ENCODE results near the gene PIP5K1B. TPM values are rescaled to one million over a fixed set of nuclear protein-coding genes. Genes with fewer than 3 reads are reported as not detected.

Gene PIP5K1B
- total RNA-seq, 6 donors from 2014 or later, result 22.4 to 76.8 (median 47.2) TPM

DNA sequence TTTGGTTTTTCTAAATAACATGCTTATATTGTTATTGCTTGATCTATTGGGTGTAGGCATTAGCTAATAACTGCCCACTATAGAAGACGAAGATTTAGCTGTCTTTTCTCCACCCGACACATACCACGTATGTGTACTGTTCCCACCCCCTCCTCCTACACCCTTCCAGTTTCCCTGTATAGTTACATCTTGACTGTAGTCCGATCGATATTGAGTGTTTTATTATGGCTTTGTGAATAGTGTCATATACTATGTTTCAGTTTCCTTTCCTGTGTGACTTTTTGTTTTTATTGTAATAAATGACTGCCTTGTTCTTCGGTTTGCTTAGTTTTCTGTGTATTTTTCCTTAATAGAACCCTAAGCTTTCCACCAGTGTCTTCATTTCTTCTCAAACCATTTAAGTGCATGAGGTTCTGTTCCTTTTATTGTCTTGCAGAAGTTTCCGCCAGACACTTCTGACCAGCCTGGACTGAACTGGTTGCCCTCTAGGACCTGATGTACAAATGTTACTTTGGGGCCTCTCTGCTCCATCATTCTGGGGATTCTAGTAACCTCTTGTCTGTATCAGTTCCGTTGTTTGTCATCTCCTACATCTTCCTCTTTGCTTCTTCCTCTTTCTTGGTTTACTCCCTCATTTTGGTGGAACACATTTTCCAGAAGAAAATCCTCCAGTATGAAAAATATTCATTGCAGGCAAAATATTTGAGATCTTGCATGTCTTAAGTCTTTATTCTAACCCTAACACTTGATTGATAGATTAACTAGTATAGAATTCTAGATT lies 247.0 kb downstream of the PIP5K1B start:
- Histone ChIP-seq H3K36me3 (peaks cover 0 to 8% (median 1%) of the 10 kb centered on the region in 4 donors), H3K27ac (peak overlapping the region in 1 of 4 donors; percentile 8), H3K27me3 (no peaks in the 10 kb centered on the region), H3K4me3 (no peak overlapping the region), H3K4me1 (peaks cover 0 to 6% (median 2%) of the 10 kb centered on the region in 4 donors), H3K9me3 (no peaks in the 10 kb centered on the region)
- TF ChIP-seq POLR2AphosphoS5 (IDR thresholded peaks at IDR 0.05) (no peak), POLR2A (IDR thresholded peaks at IDR 0.05) (no peak), EP300 (IDR thresholded peaks at IDR 0.05) (no peak)
- TF ChIP-seq, protein P1, sequence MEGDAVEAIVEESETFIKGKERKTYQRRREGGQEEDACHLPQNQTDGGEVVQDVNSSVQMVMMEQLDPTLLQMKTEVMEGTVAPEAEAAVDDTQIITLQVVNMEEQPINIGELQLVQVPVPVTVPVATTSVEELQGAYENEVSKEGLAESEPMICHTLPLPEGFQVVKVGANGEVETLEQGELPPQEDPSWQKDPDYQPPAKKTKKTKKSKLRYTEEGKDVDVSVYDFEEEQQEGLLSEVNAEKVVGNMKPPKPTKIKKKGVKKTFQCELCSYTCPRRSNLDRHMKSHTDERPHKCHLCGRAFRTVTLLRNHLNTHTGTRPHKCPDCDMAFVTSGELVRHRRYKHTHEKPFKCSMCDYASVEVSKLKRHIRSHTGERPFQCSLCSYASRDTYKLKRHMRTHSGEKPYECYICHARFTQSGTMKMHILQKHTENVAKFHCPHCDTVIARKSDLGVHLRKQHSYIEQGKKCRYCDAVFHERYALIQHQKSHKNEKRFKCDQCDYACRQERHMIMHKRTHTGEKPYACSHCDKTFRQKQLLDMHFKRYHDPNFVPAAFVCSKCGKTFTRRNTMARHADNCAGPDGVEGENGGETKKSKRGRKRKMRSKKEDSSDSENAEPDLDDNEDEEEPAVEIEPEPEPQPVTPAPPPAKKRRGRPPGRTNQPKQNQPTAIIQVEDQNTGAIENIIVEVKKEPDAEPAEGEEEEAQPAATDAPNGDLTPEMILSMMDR (IDR thresholded peaks at IDR 0.05), result no peak
- ATAC-seq (ENCODE audit: low FRiP score in 2 of 2) (peak in 1 of 2 donors; percentile 75), DNase-seq (no peak)
- WGBS, 2 donors, result 76 to 80% methylated on average over 8 of the region's 8 CpGs

DNA sequence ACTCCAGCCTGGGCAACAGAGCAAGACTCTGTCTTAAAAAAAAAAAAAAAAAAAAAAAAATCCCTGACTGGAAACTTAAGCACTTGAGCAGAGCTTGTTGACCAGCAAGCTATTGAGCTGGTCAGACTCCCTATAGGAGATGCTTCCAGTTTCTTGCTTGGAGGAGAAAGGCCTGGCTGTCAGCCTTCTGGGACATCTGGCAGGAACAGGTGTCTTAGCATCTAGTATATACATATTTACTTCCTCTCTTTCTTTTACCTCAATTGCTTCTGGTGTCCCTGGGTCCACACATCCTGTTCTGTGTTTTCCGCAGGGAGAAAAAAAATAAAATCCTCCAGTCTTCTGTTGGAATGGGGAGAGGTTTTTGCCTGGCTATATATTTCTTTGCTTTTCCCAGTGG lies 248.7 kb downstream of the PIP5K1B start:
- H3K27ac ChIP-seq, result no peak overlapping the region
- WGBS, 2 donors, result 79 to 83% methylated on average over 1 of the region's 1 CpG
- peaks cover 0 to 6% (median 2%) of the 10 kb centered on the region in 4 donors for H3K4me1 ChIP-seq
- DNase-seq (no peak), ATAC-seq (ENCODE audit: low FRiP score in 2 of 2) (no peak)
- TF ChIP-seq EP300 (IDR thresholded peaks at IDR 0.05), result no peak
- TF ChIP-seq, protein P1 (IDR thresholded peaks at IDR 0.05), result no peak
- TF ChIP-seq POLR2AphosphoS5 (IDR thresholded peaks at IDR 0.05), result no peak
- no peaks in the 10 kb centered on the region for H3K27me3 ChIP-seq
- no peak overlapping the region for H3K4me3 ChIP-seq
- no peaks in the 10 kb centered on the region for H3K9me3 ChIP-seq
- H3K36me3 ChIP-seq, result peaks cover 0 to 6% (median 1%) of the 10 kb centered on the region in 4 donors

DNA sequence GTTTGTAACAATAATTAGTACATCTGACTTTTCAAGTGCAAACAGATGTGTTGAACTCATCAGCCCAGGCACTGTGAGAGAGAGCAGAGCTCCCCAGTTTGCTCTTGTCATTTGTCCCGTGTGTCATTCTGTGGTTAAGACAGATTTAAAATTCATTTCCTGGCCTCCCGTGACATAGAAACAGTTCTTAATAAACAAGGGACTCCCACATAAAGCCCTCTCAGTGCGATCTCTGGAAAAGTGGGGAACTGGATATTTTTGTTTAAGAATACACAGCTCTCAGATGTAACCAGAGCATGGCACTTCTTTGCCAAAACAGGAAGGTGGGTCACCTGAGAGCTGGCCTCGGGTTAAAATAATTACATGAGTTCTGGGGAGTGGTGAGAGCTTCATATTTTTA lies 250.3 kb downstream of the PIP5K1B start:
- peaks cover 0 to 6% (median 0%) of the 10 kb centered on the region in 4 donors for H3K4me1 ChIP-seq
- 31 to 43% methylated on average over 4 of the region's 4 CpGs for WGBS, 2 donors
- DNase-seq, result no peak
- TF ChIP-seq POLR2A (IDR thresholded peaks at IDR 0.05), result no peak
- TF ChIP-seq POLR2AphosphoS5 (IDR thresholded peaks at IDR 0.05), result no peak
- no peak for TF ChIP-seq EP300 (IDR thresholded peaks at IDR 0.05)
- no peaks in the 10 kb centered on the region for H3K27me3 ChIP-seq
- peaks cover 0 to 6% (median 1%) of the 10 kb centered on the region in 4 donors for H3K36me3 ChIP-seq
- no peaks in the 10 kb centered on the region for H3K9me3 ChIP-seq
- no peak overlapping the region for H3K4me3 ChIP-seq
- H3K27ac ChIP-seq, result no peak overlapping the region
- no peak for ATAC-seq (ENCODE audit: low FRiP score in 2 of 2)

DNA sequence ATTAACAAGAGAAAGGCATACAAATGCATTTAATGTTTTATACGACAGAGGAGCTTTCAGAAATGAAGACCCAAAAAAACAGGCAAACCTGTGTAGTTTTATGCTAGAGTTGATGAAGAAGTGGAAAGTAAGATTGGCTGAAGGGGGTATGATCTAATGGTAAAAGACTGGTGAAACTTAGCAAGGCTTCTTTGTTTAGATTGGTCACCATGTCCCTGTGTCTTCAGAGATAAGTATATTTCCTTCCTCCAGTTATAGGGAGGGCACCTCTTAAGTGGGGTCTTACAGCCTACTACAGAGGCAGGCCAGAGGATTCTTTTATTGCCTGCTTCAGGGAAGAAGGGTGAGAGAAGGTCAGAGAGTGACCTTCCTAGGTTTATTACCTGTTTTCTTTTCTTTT lies 252.4 kb downstream of the PIP5K1B start:
- DNase-seq (no peak), ATAC-seq (ENCODE audit: low FRiP score in 2 of 2) (no peak)
- H3K36me3 ChIP-seq, result peaks cover 0 to 6% (median 1%) of the 10 kb centered on the region in 4 donors
- H3K9me3 ChIP-seq, result no peaks in the 10 kb centered on the region
- H3K27me3 ChIP-seq, result no peaks in the 10 kb centered on the region
- peaks cover 0 to 6% (median 0%) of the 10 kb centered on the region in 4 donors for H3K4me1 ChIP-seq
- TF ChIP-seq POLR2AphosphoS5 (IDR thresholded peaks at IDR 0.05) (no peak), EP300 (IDR thresholded peaks at IDR 0.05) (no peak), POLR2A (IDR thresholded peaks at IDR 0.05) (no peak)
- TF ChIP-seq, protein P1 (IDR thresholded peaks at IDR 0.05), result no peak
- 91 to 95% methylated on average over 1 of the region's 1 CpG for WGBS, 2 donors
- H3K27ac ChIP-seq, result no peak overlapping the region
- no peak overlapping the region for H3K4me3 ChIP-seq

DNA sequence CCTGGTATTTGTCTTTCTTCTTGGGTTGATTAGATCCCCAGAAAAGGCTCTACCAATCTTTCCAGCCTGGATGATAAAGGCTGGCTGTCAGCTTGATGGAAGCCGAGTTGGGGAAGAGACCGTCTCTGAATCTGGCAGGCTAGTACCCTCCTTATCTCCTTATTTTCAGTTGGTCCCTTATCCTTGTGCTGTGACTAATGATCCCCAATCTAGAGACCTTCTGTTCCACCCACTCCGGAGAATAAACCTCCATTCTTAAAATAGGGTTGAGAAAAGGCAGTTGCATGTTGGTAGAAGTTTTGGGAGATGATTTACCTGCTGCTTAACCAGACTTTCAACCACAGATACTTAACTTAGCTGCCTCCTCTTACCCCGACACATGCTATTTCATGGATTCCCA lies 256.5 kb downstream of the PIP5K1B start:
- no peak overlapping the region for H3K4me3 ChIP-seq
- H3K27ac ChIP-seq, result no peak overlapping the region
- ATAC-seq (ENCODE audit: low FRiP score in 2 of 2), result no peak
- peaks cover 6 to 23% (median 17%) of the 10 kb centered on the region in 4 donors for H3K4me1 ChIP-seq
- peaks cover 0 to 6% (median 0%) of the 10 kb centered on the region in 4 donors for H3K36me3 ChIP-seq
- no peak for TF ChIP-seq EP300 (IDR thresholded peaks at IDR 0.05)
- TF ChIP-seq, protein P1 (IDR thresholded peaks at IDR 0.05), result no peak
- no peak for TF ChIP-seq POLR2AphosphoS5 (IDR thresholded peaks at IDR 0.05)
- no peak for TF ChIP-seq POLR2A (IDR thresholded peaks at IDR 0.05)
- no peak for DNase-seq
- WGBS, 2 donors, result 90 to 94% methylated on average over 4 of the region's 4 CpGs
- H3K9me3 ChIP-seq, result no peaks in the 10 kb centered on the region
- H3K27me3 ChIP-seq, result no peaks in the 10 kb centered on the region
